Panc1 (cell line): Measurements from ENCODE around the gene RLN3. TPM values are rescaled to one million over a fixed set of nuclear protein-coding genes. Genes with fewer than 3 reads are reported as not detected.

ENCODE experiments used
- ATAC-seq: fragments of 200-7000 bp; cut with Tn5 transposase; 2 replicates; pipeline ENCODE4 v1.9.1; 2020; ENCODE audit warnings: mild to moderate bottlenecking, moderate library complexity
- BruUV-seq: library from RNA; stranded (reverse); fragments of 400-500 nt; replicated peaks from 2 replicates; lab custom pipeline; 2021; lab: Mats Ljungman, UMichigan
- CTCF ChIA-PET: fragments of 300-600 bp; sonication (Branson Sonifier 250); formaldehyde crosslinking; loops from one replicate; lab custom pipeline; 2022; ENCODE audit warnings: antibody characterized with exemption; lab: Charles Lee
- POLR2A ChIA-PET: fragments of 300-600 bp; sonication (Branson Sonifier 250); formaldehyde crosslinking; loops from one replicate; lab custom pipeline; 2022; ENCODE audit warnings: antibody characterized with exemption; lab: Charles Lee
- DNase-seq: peaks from one replicate; pipeline ENCODE4 v3.0.0-alpha.2; 2010; ENCODE audit warnings: low read depth, low spot score
- H3K27ac ChIP-seq: 2 replicates; pipeline ENCODE4 v1.5.1; 2011; ENCODE audit warnings: mild to moderate bottlenecking, low read length, inconsistent platforms
- H3K27me3 ChIP-seq: fragments of 200-500 bp; sonication (Bioruptor generic); 2 replicates; pipeline ENCODE4 v1.6.0; 2014; ENCODE audit warnings: low read length, inconsistent platforms; ENCODE audit not compliant: control insufficient read depth, insufficient read depth
- H3K36me3 ChIP-seq: fragments of 200-500 bp; sonication (Bioruptor generic); 2 replicates; pipeline ENCODE4 v1.5.1; 2014; ENCODE audit warnings: inconsistent platforms, mild to moderate bottlenecking, low read length, moderate library complexity; ENCODE audit not compliant: control insufficient read depth, insufficient read depth
- H3K4me1 ChIP-seq: 2 replicates; pipeline ENCODE4 v1.5.1; 2011; ENCODE audit warnings: inconsistent platforms, mild to moderate bottlenecking, low read length, moderate library complexity; ENCODE audit not compliant: control insufficient read depth, insufficient read depth
- H3K4me3 ChIP-seq, 2 experiments: 2 replicates each; pipeline ENCODE4 v1.5.1; 2011 to 2012; ENCODE audit warnings: low read depth in 2 of 2, low read length in 2 of 2, mild to moderate bottlenecking in 2 of 2, inconsistent platforms in 1 of 2, moderate library complexity in 1 of 2
- H3K9me3 ChIP-seq: fragments of 200-500 bp; sonication (Bioruptor generic); 2 replicates; pipeline ENCODE4 v1.5.1; 2014; ENCODE audit warnings: low read depth, mild to moderate bottlenecking, inconsistent platforms, low read length, moderate library complexity; ENCODE audit not compliant: control insufficient read depth, insufficient read depth
- CTCF ChIP-seq: fragments of 450-650 bp; IDR thresholded peaks from 2 replicates; pipeline ENCODE4 v1.5.1; 2017; ENCODE audit warnings: mild to moderate bottlenecking
- POLR2AphosphoS5 ChIP-seq: IDR thresholded peaks from 2 replicates; pipeline ENCODE4 v1.6.1; 2012; ENCODE audit warnings: mild to moderate bottlenecking, low read depth, low read length, moderate library complexity
- REST ChIP-seq, 2 experiments: IDR thresholded peaks; 2 replicates each; pipeline ENCODE4 v1.6.1; 2011 to 2012; ENCODE audit warnings: low read depth in 2 of 2, control low read depth in 1 of 2, low read length in 1 of 2, mild to moderate bottlenecking in 1 of 2, moderate library complexity in 1 of 2; ENCODE audit not compliant: insufficient read depth in 1 of 2
- SIN3A ChIP-seq: IDR thresholded peaks from 2 replicates; pipeline ENCODE4 v1.6.1; 2012; ENCODE audit warnings: low read depth, mild to moderate bottlenecking, low read length, moderate library complexity, borderline replicate concordance; ENCODE audit not compliant: insufficient read depth
- TCF7L2 ChIP-seq: IDR thresholded peaks from 2 replicates; pipeline ENCODE4 v1.6.1; 2011; ENCODE audit warnings: mild to moderate bottlenecking, low read depth, low read length, inconsistent platforms
- in situ Hi-C: cut with HindIII; loops from 2 replicates; pipeline ENCODE4 v1.10.0; 2016; ENCODE audit warnings: low sequenced_read_pairs, low pct_unique_long_range_greater_than_20kb
- intact Hi-C: fragments of 100-400 bp; cut with micrococcal nuclease; formaldehyde crosslinking; loops from one replicate; pipeline ENCODE4 v1.10.0; 2022; ENCODE audit not compliant: unreplicated experiment
- total RNA-seq: library from RNA; stranded (reverse); gene quantifications from one replicate; pipeline ENCODE4 v1.2.1, GENCODE V29; 2021; ENCODE audit not compliant: unreplicated experiment

The RLN3 gene
- total RNA-seq, 1 experiment from 2014 or later, result not detected

- Histone ChIP-seq H3K27ac (no peak overlapping the region), H3K4me1 (no peaks in the 10 kb centered on the region), H3K4me3 (no peak overlapping the region), H3K27me3 (no peaks in the 10 kb centered on the region), H3K9me3 (no peaks in the 10 kb centered on the region), H3K36me3 (no peaks in the 10 kb centered on the region)
- intact Hi-C loops (no loop called here), in situ Hi-C loops (no loop called here)
- ChIA-PET CTCF (no interaction called here), POLR2A (interaction anchor here (0.7 kb wide), 1 partner anchor 108 kb away, joined by 9 read pairs; no protein-coding TSS in a partner anchor)
- DNase-seq (no peak), ATAC-seq (no peak)
- BruUV-seq, result no TSS peak
- no peak for TF ChIP-seq TCF7L2
- no peak for TF ChIP-seq REST (IDR thresholded peaks at IDR 0.05; ENCODE audit: insufficient read depth in 1 of 2, low read depth in 2 of 2, low read length in 1 of 2)
- no peak for TF ChIP-seq SIN3A
- TF ChIP-seq POLR2AphosphoS5, result no peak
- no peak for TF ChIP-seq CTCF
Measured at GRCh38 chr19:13993590-13994300, 34.2 kb upstream of the RLN3 start.

- in situ Hi-C loops, result no loop called here
- DNase-seq (no peak), ATAC-seq (peak; percentile 41; the same call in 1 of the 2 replicates)
- no peaks in the 10 kb centered on the region for H3K4me1 ChIP-seq
- H3K27me3 ChIP-seq, result no peaks in the 10 kb centered on the region
- CTCF ChIA-PET, result interaction anchor here (0.7 kb wide), 1 partner anchor 212 kb away, joined by 9 read pairs; no protein-coding TSS in a partner anchor
- H3K36me3 ChIP-seq, result no peaks in the 10 kb centered on the region
- no peak overlapping the region for H3K27ac ChIP-seq
- H3K9me3 ChIP-seq, result no peaks in the 10 kb centered on the region; the same call in 1 of the 2 replicates
- POLR2A ChIA-PET, result interaction anchor here (0.7 kb wide), 1 partner anchor 127 kb away, joined by 4 read pairs; no protein-coding TSS in a partner anchor
- TF ChIP-seq TCF7L2 (no peak), REST (IDR thresholded peaks at IDR 0.05; ENCODE audit: insufficient read depth in 1 of 2, low read depth in 2 of 2, low read length in 1 of 2) (no peak), CTCF (no peak), SIN3A (no peak), POLR2AphosphoS5 (no peak)
- no peak overlapping the region for H3K4me3 ChIP-seq
- intact Hi-C loops, result no loop called here
- BruUV-seq, result no TSS peak
Measured at GRCh38 chr19:13995017-13995728, 32.8 kb upstream of the RLN3 start.
